Activated CD8-positive, alpha-beta memory T cell treated with anti-CD3 and anti-CD28 coated beads, Interleukin-2, amount 50 U/mL, for 24 hours (primary cell): ENCODE results near the gene ABHD12.

ENCODE experiments used
- DNase-seq: peaks from one replicate; pipeline ENCODE4 v3.0.0-alpha.2; 2020; ENCODE audit errors: extremely low read depth

Gene ABHD12

DNA sequence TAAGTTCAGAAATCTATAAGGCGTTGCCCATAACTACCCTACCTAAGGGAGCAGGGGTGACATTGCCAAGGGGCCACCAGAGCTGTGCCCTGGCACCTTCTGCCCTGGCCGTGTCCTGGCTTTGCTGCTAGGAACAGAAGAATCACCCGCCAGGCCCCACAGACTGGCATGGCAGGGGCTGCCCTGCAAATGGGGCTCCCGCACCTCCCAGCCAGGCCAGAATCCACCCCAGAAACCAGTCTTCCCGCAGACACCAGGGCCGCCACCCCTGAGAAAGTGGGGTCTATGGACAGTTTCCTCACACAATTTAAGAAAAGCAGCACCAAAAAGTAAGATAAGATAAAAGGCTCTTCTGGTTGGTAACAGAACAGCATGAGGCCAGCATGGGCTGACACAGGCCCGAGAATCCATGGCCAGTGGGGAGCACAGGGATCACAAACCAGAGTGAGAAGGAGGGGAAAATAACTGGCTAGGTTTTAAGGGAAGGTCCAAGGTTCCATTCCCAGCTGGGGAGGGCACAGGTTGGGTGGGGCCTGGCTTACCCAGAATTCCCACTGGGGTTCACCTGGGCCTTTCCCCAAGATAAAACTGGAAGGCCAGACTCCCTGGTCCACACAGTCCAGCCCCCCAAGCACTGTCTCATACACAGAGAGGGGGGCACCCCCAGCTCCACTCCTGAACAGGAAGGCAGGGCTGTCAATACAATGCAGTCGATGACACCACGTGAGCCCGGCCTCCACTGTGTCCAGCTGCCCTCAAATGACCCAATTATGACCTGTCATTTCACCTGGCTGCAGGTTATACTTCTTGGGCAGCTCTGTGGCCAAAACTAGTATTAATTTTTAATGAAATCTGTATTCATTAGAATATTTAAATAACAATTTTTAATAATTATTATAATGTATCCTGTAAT, 83.4 kb downstream of the ABHD12 start:
- DNase-seq: no peak

DNA sequence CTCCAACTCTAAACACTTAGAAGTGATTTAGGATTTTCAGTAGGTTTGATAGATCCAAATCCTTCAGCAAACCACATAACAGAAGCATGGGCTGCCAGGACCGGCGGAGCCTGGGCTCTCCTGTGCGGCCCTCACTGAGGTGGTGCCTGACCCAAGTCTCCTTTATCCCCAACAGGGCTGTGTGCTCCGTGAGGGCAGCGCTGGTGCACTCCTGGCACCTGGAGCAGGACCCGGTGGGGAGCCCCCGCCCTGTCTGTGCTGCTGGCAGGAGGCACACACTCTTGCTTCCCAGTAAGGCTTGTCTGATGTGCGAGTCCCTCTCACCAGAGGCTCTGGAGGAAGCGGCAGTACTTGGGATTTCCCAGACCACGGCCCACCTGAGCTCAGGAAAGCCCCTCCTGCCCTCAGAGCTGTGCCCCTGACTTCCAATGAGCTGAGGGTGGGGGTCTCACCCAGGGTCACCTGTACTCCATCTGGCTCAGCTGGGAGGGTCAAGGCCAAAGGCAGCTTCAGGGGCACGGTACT, 86.5 kb downstream of the ABHD12 start:
- DNase-seq: no peak

DNA sequence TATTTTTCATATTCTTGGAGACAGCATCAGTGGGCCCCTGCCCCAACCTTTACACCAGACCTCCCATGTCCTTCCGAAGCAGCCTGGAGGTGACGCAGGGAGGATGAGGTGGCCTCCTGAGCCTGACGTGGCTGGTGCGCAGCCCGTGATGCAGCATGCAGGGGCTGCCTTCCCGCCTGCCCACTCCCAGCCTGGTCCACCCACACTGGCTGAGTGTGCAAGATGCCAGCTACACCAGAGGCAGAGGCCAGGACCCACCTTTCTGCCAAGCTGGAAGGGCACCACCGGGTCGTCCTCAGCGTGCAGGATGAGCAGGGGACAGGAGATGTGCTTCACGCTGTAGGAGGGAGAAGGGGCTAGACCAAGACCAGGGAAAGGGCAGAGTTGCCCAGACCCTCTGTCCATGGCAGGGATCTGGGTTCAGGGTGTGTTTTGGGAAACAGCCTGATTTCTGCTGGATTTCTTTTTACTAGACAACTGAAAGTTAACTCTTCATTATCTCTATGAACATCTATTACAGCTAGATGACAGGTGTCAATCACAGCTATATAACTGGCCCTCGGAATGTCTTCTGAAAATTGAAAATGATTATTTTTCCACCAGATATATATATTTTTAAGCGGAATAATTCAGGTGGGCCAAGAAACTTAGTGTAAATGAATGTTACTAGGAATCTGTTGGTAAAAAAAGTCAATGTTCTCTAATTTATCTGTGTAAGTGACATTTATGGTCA, 87.2 kb downstream of the ABHD12 start:
- DNase-seq: no peak

DNA sequence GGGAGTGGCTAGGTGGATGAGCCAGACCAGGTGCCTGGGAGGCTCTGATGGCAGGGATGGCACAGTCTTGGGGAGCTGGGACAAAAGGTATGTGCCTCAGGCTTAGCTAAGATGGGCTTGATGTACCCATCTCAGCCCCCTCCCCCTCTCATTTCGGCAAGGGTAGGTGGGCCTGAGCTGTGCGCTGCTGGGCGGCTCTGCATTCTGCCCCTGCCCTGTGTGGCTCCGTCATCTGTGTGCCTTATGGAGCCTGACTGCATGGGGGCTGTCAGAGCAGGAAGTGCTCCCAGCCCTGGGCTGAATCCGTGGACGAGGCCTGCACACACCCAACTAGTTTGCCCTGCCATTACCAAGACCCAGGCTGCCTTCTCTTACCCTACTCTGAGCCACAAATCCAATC, 88.0 kb downstream of the ABHD12 start:
- no peak for DNase-seq

DNA sequence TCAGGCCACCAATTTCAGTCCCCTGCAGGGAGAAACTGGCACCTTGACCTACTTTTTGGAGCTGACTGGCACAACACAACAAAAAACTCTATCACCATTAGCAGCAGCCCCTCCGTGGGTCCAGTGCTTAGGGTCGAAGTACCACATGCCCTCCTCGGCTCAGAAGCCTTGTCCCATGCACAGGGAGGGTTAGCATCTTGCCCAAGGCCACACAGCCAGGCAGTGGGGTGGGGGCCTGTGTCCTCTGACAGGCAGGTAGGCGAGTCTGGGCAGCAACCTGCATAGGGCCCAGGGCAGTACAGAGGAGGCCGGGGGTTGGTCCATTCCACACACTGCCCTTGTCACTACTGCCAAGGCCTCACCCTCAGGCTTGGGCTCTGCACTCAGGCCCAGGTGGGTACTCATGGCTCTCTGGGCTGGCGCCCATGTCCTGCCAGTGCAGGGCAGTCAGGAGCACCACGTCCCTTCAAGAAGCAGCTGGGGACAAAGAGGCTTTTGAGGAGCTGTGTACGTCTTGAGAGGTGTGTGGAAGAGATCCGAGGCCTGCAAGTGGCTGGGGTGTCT, 89.2 kb downstream of the ABHD12 start:
- DNase-seq: no peak

DNA sequence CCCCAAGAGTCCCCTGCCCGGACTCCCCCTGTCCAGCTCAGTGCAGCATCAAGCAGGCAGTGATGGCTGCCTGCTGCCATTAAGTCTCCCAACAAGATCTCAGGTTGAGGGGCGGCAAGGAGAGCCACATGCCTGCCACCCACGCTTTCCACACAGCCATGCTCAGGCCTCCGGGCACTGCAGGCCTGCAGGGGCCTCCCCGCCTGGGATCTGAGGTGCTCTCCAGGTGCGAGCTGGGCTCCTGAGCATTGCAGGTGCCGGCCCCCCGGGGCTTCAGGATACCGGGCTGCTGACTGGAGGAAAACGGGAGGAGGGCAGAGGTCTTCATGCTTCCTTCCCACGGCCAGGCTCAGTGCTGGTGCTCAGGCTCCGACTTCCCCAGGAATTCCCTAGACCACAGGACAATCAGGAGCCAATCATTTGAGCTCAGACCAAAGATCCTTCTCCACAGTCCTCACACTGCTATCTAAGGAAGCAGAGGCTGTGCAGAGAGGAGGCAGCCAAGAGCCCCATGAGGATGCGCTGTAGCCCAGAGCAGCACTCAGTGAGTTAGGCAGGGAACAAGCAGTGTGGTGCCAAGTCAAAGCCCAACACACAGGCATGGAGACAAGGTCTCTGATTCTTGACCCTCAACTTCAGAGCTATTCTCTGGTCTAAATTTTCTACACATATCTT, 90.0 kb downstream of the ABHD12 start:
- no peak for DNase-seq

DNA sequence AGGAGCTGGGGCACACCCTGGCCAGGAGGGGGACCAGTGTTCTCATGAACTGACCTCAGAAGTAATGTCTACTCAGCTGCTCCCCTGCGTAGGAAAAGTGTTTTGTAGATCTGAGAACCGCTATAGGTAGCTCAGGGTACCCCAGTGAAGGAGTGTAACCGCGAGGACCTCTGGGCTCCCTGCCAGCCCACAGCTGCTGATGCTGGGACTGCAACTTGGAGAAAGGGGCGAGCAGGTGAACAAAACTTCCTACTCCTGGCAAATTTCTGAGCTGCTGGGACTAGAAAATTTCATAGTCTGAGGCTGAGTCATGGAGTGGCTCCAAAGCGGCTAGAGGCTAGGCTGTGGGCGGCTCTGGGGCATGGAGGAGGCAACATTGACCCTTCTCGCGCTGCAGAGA, 90.8 kb downstream of the ABHD12 start:
- no peak for DNase-seq

DNA sequence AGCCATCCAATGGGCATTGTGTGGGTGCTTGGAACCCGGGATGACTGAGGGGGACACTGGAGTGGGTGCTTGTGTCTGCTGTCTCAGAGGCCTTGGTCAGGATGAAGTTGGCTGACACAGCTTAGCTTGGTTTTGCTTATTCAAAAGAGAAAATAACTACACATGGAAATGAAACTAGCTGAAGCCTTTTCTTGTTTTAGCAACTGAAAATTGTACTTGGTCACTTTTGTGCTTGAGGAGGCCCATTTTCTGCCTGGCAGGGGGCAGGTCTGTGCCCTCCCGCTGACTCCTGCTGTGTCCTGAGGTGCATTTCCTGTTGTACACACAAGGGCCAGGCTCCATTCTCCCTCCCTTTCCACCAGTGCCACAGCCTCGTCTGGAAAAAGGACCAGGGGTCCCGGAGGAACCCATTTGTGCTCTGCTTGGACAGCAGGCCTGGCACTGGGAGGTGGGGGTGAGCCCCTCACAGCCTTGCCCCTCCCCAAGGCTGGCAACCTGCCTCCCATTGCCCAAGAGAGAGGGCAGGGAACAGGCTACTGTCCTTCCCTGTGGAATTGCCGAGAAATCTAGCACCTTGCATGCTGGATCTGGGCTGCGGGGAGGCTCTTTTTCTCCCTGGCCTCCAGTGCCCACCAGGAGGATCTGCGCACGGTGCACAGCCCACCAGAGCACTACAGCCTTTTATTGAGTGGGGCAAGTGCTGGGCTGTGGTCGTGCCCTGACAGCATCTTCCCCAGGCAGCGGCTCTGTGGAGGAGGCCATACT, 93.3 kb downstream of the ABHD12 start:
- DNase-seq: no peak

DNA sequence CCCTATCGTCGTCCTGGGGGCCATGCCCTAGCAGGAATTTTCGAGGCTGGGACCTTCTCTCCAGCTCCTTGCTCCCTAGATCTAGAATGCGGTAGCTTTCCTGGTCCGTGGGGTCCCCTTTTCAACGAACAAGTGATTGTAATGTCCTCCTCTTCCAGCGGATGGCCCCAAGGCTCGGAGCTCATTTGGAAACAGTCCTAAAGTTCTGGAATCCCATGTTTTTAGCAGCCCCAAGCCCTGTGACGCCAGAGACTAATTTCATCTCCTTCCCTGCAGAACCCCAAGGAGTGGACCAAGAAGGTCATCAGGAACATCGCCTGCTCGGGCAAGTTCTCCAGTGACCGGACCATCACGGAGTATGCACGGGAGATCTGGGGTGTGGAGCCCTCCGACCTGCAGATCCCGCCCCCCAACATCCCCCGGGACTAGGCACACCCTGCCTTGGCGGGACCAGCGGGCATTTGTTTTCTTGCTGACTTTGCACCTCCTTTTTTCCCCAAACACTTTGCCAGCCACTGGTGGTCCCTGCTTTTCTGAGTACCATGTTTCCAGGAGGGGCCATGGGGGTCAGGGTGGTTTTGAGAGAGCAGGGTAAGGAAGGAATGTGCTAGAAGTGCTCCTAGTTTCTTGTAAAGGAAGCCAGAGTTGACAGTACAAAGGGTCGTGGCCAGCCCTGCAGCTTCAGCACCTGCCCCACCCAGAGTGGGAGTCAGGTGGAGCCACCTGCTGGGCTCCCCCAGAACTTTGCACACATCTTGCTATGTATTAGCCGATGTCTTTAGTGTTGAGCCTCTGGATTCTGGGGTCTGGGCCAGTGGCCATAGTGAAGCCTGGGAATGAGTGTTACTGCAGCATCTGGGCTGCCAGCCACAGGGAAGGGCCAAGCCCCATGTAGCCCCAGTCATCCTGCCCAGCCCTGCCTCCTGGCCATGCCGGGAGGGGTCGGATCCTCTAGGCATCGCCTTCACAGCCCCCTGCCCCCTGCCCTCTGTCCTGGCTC, 94.2 kb downstream of the ABHD12 start:
- no peak for DNase-seq

DNA sequence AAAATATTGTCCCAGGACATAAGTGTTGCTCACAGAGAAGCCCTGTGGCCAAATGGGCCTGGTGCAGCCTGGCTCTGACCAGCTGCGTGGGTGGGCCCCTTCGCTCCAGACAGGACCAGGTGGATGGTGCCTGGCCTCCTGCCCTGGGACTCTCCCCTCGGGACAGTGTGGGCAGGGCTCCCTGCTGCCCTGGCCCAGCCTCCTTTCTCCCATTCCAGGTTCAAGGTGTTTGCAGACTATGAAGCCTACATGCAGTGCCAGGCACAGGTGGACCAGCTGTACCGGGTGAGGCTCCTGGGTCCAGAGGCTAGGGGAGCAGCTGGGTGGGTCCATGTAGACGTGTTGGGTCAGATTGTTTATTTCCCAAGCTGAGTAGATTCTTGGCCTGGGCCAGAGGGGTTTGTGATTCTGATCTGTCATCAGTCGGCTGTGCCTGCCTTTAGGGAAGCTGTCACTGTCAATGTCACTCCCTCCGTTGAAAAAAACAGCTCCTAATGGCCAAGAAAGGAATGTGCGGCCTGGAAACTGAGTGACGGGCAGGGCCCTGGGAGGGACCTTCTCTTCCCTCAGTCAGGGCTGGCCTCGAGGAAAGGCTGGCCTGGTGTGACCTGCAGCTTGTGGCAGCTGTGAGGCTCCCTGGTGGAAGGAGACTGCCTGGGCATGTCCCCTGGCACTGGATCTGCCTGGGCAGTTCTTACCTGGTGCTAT, 95.1 kb downstream of the ABHD12 start:
- no peak for DNase-seq

DNA sequence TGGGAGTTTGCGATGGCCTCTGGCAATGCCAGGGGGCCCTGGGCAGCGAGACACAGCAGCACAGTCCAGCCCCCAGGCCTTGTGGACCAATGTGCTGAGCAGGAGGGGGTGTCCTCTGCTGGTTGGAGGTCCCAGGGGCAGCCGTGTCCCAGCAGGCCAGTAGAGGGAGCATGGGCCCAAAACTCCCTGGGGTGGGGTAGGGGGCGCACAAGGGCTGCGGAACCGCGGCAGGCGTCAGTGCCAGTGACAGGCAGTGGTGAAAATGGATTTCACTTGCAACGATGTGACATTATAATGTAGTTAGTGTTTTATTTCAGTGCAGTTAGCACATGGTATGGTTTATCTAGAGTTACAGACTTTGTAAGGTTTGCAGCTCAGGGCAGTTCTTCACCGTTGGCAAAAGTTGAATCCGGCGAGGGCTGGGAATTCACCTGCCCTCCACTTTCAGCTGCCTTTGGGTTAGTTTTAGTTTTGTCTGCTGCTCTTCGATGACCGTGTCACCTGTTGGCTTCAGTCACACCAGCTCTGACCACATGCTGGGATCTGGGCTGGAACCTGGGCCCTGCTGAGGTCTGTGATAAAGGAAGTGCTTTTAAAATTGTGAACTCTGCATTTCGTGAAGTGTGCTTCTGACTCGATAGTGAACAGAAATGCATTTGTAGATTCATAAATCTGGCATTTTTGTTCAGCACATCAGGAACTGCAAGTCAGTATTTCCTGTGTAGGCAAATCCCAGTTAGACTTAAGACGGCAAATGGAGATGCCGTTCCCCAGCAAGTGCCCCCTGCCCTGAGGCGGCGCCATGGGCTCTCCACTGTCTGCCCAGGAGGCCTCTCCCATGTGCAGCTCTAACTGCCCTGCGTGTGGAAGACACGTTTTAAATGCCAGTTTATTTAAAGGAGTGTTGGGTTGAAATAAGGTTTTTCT, 95.9 kb downstream of the ABHD12 start:
- DNase-seq: peak; percentile 12

DNA sequence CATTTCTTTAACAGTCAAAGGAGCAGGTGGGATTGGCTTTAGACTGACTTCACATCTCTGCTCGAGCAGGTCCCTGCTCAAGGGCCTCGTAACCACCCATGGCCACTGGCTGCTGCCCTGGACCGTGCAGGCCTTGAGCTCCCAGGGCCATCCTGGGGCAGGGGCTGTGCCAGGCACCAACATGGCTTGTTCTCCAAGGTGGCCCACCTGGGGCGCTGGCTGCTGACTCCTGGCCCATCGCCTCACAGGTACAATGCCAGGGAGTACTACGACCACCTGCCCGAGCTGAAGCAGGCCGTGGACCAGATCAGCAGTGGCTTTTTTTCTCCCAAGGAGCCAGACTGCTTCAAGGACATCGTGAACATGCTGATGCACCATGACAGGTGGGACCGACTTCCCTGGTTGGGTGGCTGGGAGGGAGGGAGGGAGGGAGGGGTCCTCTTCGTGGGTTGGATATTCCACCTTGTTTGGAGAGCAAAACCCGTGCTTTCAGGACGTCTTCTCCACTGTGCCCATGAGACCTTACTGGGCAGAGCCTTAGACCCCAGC, 96.7 kb downstream of the ABHD12 start:
- no peak for DNase-seq

DNA sequence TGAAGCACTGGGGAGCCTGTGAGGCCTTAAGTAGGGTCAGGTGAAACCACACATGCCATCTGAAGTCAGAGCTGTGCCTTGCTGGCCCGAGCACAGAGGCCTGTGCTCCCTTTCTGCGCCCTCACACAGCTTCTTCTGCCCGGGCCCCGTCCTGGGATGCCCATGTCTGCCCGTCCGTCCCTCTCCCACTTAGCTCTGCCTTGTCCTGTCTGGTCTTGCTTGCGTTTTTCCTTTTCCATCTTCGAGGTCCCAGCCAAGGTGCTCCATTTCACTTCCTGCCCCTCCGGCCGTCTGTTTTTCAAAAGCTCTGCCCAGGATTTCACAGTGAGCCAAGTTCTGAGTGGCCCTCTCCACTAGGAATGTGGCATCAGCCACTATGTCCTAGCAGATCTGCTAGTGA, 97.1 kb downstream of the ABHD12 start:
- no peak for DNase-seq

DNA sequence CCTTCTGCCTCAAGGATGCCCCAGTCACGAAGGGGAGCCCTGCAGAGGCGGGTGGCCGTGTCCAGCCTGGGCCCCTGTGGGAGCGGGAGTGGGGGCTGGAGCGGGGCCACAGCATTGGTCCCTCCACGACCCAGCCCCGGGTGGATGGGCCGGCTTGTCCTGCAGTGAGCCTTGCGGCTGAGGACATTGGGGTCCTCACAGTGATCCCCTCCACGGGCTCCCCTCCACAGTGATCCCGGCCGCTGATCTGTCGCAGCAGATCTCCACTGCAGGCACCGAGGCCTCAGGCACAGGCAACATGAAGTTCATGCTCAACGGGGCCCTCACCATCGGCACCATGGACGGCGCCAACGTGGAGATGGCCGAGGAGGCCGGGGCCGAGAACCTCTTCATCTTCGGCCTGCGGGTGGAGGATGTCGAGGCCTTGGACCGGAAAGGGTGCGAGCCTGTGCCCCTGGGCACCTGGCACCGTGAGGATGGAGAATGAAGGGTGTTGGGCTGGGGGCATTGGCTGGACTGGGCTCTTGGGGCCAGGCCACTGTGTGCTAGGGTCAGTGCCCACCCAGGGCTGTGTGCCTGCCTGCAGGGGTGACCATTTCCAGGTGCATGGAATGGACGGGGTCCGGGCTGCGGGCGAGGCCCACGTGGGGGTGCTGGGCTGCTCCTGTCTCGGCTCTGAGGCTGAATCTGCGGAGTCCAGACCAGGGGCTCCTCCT, 98.3 kb downstream of the ABHD12 start:
- no peak for DNase-seq

DNA sequence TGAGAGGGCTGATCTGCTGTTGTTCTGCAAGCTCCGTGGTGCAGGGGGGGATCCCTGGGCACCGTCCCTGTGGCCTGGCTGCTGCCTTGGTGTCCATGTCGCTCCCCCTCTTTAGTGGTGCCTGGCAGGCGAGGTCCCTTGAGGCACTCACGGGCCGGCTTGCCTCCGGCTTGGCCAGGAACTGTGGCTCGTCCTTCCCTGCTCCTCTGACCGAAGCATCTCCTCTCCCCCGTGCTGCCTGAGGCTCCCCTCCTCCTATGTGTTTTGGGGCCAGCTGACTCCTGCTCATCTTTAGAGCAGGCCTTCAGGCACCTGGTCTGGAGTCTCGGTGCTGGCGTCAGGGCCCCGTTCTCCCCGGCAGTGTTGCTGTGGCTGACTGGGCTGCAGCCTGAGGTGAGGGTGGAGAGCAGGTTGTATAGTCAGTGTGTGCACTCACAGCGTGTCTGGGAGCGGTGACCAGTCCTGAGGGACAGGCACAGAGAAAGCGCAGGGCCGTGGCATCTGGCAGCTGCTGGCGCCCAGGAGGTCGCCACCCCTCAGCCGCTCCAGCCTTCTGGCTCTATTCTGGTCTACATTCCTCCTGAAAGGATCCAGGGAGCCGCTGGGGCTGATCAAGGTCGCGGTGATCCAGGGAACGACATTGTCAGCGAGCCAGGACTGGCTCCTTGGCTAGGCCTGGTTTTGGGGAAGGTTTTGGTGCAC, 99.1 kb downstream of the ABHD12 start:
- no peak for DNase-seq

DNA sequence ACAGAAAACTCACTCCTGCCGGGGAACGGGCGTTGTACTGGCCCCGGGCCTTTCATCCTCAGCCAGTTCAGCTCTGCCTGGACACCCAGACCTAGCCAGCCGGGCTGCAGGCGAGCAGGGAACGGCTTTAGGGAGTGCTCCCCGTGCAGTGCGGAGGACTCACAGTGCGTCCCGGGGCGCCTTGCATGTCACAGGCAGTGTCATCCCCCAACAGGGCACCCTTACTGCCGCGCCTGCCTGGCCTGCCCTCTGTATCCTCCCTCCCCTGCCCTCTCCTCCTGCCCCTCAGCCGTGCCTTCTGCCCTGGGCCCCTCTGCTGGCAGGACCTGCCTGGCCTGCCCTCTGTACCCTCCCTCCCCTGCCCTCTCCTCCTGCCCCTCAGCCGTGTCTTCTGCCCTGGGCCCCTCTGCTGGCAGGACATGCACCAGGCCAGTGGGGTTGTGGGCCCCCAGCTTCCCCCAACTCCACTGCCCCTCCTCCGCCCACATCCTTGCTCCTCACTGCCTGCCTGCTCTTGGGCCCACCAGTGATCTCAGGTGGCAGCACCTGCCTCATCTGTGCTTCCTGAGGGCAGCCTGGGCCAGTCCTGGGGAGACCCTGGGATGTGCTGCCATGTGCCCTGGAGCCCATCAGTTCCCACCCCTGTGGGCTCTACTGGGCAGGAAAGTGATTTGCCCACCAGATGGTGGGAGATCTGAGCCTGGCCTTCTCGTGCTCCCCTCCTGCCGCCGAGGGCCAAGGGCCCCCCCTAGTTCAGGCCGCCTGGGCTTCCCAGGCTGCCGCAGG, 99.8 kb downstream of the ABHD12 start:
- no peak for DNase-seq
